Panc1 (cell line): ENCODE results near the gene COL9A2. TPM values are rescaled to one million over a fixed set of nuclear protein-coding genes. Genes with fewer than 3 reads are reported as not detected.

ENCODE experiments used
- ATAC-seq: fragments of 200-7000 bp; cut with Tn5 transposase; 2 replicates; pipeline ENCODE4 v1.9.1; 2020; ENCODE audit warnings: mild to moderate bottlenecking, moderate library complexity
- BruUV-seq: library from RNA; stranded (reverse); fragments of 400-500 nt; replicated peaks from 2 replicates; lab custom pipeline; 2021; lab: Mats Ljungman, UMichigan
- CTCF ChIA-PET: fragments of 300-600 bp; sonication (Branson Sonifier 250); formaldehyde crosslinking; loops from one replicate; lab custom pipeline; 2022; ENCODE audit warnings: antibody characterized with exemption; lab: Charles Lee
- POLR2A ChIA-PET: fragments of 300-600 bp; sonication (Branson Sonifier 250); formaldehyde crosslinking; loops from one replicate; lab custom pipeline; 2022; ENCODE audit warnings: antibody characterized with exemption; lab: Charles Lee
- DNase-seq: peaks from one replicate; pipeline ENCODE4 v3.0.0-alpha.2; 2010; ENCODE audit warnings: low read depth, low spot score
- H3K27ac ChIP-seq: 2 replicates; pipeline ENCODE4 v1.5.1; 2011; ENCODE audit warnings: mild to moderate bottlenecking, low read length, inconsistent platforms
- H3K27me3 ChIP-seq: fragments of 200-500 bp; sonication (Bioruptor generic); 2 replicates; pipeline ENCODE4 v1.6.0; 2014; ENCODE audit warnings: low read length, inconsistent platforms; ENCODE audit not compliant: control insufficient read depth, insufficient read depth
- H3K36me3 ChIP-seq: fragments of 200-500 bp; sonication (Bioruptor generic); 2 replicates; pipeline ENCODE4 v1.5.1; 2014; ENCODE audit warnings: inconsistent platforms, mild to moderate bottlenecking, low read length, moderate library complexity; ENCODE audit not compliant: control insufficient read depth, insufficient read depth
- H3K4me1 ChIP-seq: 2 replicates; pipeline ENCODE4 v1.5.1; 2011; ENCODE audit warnings: inconsistent platforms, mild to moderate bottlenecking, low read length, moderate library complexity; ENCODE audit not compliant: control insufficient read depth, insufficient read depth
- H3K4me3 ChIP-seq, 2 experiments: 2 replicates each; pipeline ENCODE4 v1.5.1; 2011 to 2012; ENCODE audit warnings: low read depth in 2 of 2, low read length in 2 of 2, mild to moderate bottlenecking in 2 of 2, inconsistent platforms in 1 of 2, moderate library complexity in 1 of 2
- H3K9me3 ChIP-seq: fragments of 200-500 bp; sonication (Bioruptor generic); 2 replicates; pipeline ENCODE4 v1.5.1; 2014; ENCODE audit warnings: low read depth, mild to moderate bottlenecking, inconsistent platforms, low read length, moderate library complexity; ENCODE audit not compliant: control insufficient read depth, insufficient read depth
- POLR2AphosphoS5 ChIP-seq: IDR thresholded peaks from 2 replicates; pipeline ENCODE4 v1.6.1; 2012; ENCODE audit warnings: mild to moderate bottlenecking, low read depth, low read length, moderate library complexity
- SIN3A ChIP-seq: IDR thresholded peaks from 2 replicates; pipeline ENCODE4 v1.6.1; 2012; ENCODE audit warnings: low read depth, mild to moderate bottlenecking, low read length, moderate library complexity, borderline replicate concordance; ENCODE audit not compliant: insufficient read depth
- TCF7L2 ChIP-seq: IDR thresholded peaks from 2 replicates; pipeline ENCODE4 v1.6.1; 2011; ENCODE audit warnings: mild to moderate bottlenecking, low read depth, low read length, inconsistent platforms
- in situ Hi-C: cut with HindIII; loops from 2 replicates; pipeline ENCODE4 v1.10.0; 2016; ENCODE audit warnings: low sequenced_read_pairs, low pct_unique_long_range_greater_than_20kb
- intact Hi-C: fragments of 100-400 bp; cut with micrococcal nuclease; formaldehyde crosslinking; loops from one replicate; pipeline ENCODE4 v1.10.0; 2022; ENCODE audit not compliant: unreplicated experiment
- total RNA-seq: library from RNA; stranded (reverse); gene quantifications from one replicate; pipeline ENCODE4 v1.2.1, GENCODE V29; 2021; ENCODE audit not compliant: unreplicated experiment
- TF ChIP-seq, protein P1 (sequence below): fragments of 450-650 bp; IDR thresholded peaks from 2 replicates; pipeline ENCODE4 v1.5.1; 2017; ENCODE audit warnings: mild to moderate bottlenecking
- TF ChIP-seq, protein P2 (sequence below), 2 experiments: IDR thresholded peaks; 2 replicates each; pipeline ENCODE4 v1.6.1; 2011 to 2012; ENCODE audit warnings: low read depth in 2 of 2, control low read depth in 1 of 2, low read length in 1 of 2, mild to moderate bottlenecking in 1 of 2, moderate library complexity in 1 of 2; ENCODE audit not compliant: insufficient read depth in 1 of 2

COL9A2 gene
- total RNA-seq, 1 experiment from 2014 or later, result 2.9 TPM

DNA sequence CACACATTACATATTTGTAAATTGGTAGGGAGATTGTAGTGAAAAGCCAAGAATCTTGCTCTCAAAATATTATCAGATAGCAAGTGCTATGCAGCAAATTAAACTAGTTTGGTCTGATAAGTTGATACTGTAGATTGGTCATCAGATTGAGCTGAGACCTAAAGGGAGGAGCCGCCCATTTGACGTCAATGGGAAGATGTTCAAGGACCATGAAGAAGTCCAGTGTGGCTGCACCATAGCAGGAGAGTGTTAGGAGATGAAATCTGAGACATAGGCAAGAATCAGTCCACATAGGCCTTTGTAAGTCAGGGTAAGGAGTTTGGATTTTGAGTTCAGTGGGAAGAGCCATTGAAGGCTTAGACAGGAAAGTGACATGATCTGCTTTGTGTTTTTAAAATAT is 42.8 kb downstream of the COL9A2 start:
- Histone ChIP-seq H3K27ac (no peak overlapping the region), H3K4me3 (no peak overlapping the region), H3K27me3 (no peaks in the 10 kb centered on the region), H3K36me3 (peaks cover 13% of the 10 kb centered on the region), H3K4me1 (no peaks in the 10 kb centered on the region), H3K9me3 (no peaks in the 10 kb centered on the region)
- TF ChIP-seq, protein P1, sequence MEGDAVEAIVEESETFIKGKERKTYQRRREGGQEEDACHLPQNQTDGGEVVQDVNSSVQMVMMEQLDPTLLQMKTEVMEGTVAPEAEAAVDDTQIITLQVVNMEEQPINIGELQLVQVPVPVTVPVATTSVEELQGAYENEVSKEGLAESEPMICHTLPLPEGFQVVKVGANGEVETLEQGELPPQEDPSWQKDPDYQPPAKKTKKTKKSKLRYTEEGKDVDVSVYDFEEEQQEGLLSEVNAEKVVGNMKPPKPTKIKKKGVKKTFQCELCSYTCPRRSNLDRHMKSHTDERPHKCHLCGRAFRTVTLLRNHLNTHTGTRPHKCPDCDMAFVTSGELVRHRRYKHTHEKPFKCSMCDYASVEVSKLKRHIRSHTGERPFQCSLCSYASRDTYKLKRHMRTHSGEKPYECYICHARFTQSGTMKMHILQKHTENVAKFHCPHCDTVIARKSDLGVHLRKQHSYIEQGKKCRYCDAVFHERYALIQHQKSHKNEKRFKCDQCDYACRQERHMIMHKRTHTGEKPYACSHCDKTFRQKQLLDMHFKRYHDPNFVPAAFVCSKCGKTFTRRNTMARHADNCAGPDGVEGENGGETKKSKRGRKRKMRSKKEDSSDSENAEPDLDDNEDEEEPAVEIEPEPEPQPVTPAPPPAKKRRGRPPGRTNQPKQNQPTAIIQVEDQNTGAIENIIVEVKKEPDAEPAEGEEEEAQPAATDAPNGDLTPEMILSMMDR, result no peak
- TF ChIP-seq SIN3A, result no peak
- TF ChIP-seq TCF7L2, result no peak
- no TSS peak for BruUV-seq
- CTCF ChIA-PET, result no interaction called here
- POLR2A ChIA-PET, result no interaction called here
- no peak for ATAC-seq
- DNase-seq, result no peak
- in situ Hi-C loops, result no loop called here
- intact Hi-C loops, result no loop called here

GRCh38 chr1:40273547-40274166 is 43.4 kb downstream of the COL9A2 start:
- intact Hi-C loops, result no loop called here
- POLR2A ChIA-PET, result interaction anchor here (0.6 kb wide), 1 partner anchor 12 kb away, joined by 4 read pairs; no protein-coding TSS in a partner anchor

More at GRCh38 chr1:40273547-40274166, 43.4 kb downstream of the COL9A2 start:
- Histone ChIP-seq H3K27ac (no peak overlapping the region), H3K36me3 (peaks cover 13% of the 10 kb centered on the region), H3K4me1 (no peaks in the 10 kb centered on the region), H3K27me3 (no peaks in the 10 kb centered on the region), H3K9me3 (no peaks in the 10 kb centered on the region), H3K4me3 (no peak overlapping the region)
- DNase-seq (no peak), ATAC-seq (no peak)
- CTCF ChIA-PET, result interaction anchor here (0.7 kb wide), 1 partner anchor 176 kb away, joined by 3 read pairs; no protein-coding TSS in a partner anchor
- in situ Hi-C loops, result no loop called here
- TF ChIP-seq POLR2AphosphoS5 (no peak), SIN3A (no peak), TCF7L2 (no peak)
- TF ChIP-seq, protein P2, sequence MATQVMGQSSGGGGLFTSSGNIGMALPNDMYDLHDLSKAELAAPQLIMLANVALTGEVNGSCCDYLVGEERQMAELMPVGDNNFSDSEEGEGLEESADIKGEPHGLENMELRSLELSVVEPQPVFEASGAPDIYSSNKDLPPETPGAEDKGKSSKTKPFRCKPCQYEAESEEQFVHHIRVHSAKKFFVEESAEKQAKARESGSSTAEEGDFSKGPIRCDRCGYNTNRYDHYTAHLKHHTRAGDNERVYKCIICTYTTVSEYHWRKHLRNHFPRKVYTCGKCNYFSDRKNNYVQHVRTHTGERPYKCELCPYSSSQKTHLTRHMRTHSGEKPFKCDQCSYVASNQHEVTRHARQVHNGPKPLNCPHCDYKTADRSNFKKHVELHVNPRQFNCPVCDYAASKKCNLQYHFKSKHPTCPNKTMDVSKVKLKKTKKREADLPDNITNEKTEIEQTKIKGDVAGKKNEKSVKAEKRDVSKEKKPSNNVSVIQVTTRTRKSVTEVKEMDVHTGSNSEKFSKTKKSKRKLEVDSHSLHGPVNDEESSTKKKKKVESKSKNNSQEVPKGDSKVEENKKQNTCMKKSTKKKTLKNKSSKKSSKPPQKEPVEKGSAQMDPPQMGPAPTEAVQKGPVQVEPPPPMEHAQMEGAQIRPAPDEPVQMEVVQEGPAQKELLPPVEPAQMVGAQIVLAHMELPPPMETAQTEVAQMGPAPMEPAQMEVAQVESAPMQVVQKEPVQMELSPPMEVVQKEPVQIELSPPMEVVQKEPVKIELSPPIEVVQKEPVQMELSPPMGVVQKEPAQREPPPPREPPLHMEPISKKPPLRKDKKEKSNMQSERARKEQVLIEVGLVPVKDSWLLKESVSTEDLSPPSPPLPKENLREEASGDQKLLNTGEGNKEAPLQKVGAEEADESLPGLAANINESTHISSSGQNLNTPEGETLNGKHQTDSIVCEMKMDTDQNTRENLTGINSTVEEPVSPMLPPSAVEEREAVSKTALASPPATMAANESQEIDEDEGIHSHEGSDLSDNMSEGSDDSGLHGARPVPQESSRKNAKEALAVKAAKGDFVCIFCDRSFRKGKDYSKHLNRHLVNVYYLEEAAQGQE (IDR thresholded peaks at IDR 0.05; ENCODE audit: insufficient read depth in 1 of 2, low read depth in 2 of 2, low read length in 1 of 2), result no peak
- TF ChIP-seq, protein P1, result no peak
- BruUV-seq, result no TSS peak
